ENCODE measurements around the gene PTPRG.

DNA sequence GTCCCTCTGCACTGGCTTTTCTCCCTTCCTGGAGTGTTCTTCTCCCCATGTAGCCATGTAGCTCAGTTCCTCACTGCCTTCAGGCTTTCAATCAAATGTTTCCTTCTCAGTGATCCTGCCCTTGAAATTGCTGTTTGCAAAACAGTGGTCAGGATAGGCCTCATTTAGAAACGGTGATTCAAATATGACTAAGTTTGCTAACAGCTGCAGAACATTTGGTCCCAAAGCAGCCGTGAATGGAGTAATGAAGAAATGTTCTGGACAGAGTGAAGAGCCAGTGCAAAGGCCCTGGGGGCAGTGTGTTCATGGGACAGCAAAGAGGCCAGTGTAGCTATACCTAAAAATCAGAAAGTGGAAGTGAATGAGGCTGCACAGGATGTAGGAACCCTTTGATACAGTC lies 588.6 kb downstream of the PTPRG start:
- TF ChIP-seq, protein P1, sequence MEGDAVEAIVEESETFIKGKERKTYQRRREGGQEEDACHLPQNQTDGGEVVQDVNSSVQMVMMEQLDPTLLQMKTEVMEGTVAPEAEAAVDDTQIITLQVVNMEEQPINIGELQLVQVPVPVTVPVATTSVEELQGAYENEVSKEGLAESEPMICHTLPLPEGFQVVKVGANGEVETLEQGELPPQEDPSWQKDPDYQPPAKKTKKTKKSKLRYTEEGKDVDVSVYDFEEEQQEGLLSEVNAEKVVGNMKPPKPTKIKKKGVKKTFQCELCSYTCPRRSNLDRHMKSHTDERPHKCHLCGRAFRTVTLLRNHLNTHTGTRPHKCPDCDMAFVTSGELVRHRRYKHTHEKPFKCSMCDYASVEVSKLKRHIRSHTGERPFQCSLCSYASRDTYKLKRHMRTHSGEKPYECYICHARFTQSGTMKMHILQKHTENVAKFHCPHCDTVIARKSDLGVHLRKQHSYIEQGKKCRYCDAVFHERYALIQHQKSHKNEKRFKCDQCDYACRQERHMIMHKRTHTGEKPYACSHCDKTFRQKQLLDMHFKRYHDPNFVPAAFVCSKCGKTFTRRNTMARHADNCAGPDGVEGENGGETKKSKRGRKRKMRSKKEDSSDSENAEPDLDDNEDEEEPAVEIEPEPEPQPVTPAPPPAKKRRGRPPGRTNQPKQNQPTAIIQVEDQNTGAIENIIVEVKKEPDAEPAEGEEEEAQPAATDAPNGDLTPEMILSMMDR (optimal IDR thresholded peaks at IDR 0.05 in 1 of 3, IDR thresholded peaks at IDR 0.05 in 1 of 3, conservative IDR thresholded peaks at IDR 0.05 in 1 of 3; ENCODE audit: extremely low read depth in 1 of 3, insufficient read depth in 2 of 3, low read length in 3 of 3) = no peak
- no peak for TF ChIP-seq EZH2 (IDR thresholded peaks at IDR 0.05; ENCODE audit: low read length)

Measured in keratinocyte (primary cell).